Glomerular visceral epithelial cell (primary cell): ENCODE results near the gene GJA10.
A peak's percentile ranks its signal among the peaks of the same experiment; 100 is the strongest.

Experiments
- DNase-seq: peaks from one replicate; pipeline ENCODE4 v3.0.0-alpha.2; 2016; ENCODE audit errors: extremely low spot score

GJA10 gene

DNA sequence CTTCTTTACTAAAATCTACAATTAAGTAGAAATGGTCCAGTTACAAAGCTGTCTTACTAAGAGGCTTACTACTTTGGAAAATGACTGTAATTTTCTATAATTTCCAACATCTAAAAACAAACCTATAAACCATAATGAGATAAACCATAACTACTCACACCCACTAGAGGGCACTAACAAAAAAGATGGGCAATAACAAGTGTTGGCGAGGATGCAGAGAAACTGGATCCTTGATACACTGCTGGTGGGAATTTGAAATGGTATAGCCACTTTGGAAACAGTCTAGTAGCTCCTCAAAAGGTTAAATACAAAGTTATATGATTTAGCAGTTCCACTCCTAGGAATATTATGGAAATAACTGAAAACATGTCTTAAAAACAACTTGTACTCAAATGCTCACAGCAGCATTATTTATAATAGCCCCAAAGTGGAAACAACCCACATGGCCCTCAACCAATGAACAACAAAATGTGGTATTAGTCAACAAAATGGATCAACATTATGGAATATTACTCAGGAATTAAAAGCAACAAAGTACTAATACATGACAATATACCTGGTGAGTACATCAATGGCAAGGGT, 50.6 kb downstream of the GJA10 start:
- DNase-seq, result peak; percentile 18
